GM20000 (cell line): ENCODE data around the gene IGLL5.
"Not testable (repeated sequence)": the region's sequence is repeated elsewhere in the genome, so short reads cannot be mapped to it uniquely, and the experiment has no call there.

Experiments used
- DNase-seq: peaks from one replicate; pipeline ENCODE4 v3.0.0; 2012; ENCODE audit warnings: low spot score
- TF ChIP-seq, protein P1 (sequence below): IDR thresholded peaks from 2 replicates; pipeline ENCODE4 v1.5.1; 2012; ENCODE audit warnings: mild to moderate bottlenecking, control low read depth; ENCODE audit errors: extremely low read depth, missing control alignments

Gene IGLL5

GRCh38 chr22:22894740-22895731 lies 7.4 kb downstream of the IGLL5 start:
- TF ChIP-seq, protein P1, sequence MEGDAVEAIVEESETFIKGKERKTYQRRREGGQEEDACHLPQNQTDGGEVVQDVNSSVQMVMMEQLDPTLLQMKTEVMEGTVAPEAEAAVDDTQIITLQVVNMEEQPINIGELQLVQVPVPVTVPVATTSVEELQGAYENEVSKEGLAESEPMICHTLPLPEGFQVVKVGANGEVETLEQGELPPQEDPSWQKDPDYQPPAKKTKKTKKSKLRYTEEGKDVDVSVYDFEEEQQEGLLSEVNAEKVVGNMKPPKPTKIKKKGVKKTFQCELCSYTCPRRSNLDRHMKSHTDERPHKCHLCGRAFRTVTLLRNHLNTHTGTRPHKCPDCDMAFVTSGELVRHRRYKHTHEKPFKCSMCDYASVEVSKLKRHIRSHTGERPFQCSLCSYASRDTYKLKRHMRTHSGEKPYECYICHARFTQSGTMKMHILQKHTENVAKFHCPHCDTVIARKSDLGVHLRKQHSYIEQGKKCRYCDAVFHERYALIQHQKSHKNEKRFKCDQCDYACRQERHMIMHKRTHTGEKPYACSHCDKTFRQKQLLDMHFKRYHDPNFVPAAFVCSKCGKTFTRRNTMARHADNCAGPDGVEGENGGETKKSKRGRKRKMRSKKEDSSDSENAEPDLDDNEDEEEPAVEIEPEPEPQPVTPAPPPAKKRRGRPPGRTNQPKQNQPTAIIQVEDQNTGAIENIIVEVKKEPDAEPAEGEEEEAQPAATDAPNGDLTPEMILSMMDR = no peak
- no peak for DNase-seq

DNA sequence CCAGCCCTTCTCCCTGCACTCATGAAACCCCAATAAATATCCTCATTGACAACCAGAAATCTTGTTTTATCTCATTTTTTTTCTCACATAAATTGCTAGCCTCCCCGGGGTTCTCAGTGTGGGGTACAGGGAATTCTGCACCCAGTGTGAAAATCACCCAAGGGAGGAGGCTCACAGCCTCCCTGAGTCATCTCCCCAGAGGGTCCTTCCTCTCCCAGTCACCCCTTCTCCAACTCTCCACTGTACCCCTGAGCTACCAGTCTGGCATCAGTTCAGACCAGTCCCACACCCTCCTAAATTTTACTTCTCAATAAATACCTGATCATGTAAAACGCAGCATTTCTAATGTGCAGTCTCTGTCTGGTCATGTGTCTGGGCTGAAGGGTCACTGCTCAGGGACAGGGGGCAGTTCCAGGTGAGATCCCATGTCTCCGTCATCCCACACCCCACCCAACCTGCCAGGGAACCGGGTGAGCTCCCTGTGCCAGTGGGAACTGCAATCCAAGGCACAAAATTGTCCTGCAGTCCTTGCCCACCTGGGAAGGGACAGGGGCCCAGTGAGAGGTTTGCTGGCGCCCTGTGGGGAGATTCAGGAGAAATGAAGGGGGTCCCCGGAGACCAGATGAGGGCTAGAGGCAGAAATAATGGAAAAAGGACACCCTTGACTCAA lies 8.3 kb downstream of the IGLL5 start:
- TF ChIP-seq, protein P1 = no peak
- DNase-seq = no peak

GRCh38 chr22:22896601-22897000 lies 9.0 kb downstream of the IGLL5 start:
- TF ChIP-seq, protein P1 = no peak
- no peak for DNase-seq

DNA sequence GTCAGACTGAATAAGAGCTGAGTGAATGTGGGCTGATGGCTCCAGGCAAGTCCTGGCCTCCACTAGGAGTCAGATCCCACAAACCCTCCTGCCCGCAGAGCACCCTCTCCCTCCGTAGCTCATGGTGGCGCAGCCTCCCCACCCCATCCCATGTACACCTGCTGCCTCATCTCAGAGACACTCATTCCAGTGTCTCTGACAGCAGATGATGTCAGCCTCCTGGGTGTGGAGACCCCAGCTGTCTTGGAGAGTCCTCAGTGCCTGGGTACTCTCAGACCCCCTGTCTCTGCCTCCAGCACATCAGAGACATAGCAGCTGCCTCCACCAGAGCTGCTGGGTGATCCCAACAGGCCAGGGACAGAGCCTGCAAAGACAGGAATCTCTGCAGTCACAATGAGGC lies 9.5 kb downstream of the IGLL5 start:
- no peak for DNase-seq
- TF ChIP-seq, protein P1 = no peak

DNA sequence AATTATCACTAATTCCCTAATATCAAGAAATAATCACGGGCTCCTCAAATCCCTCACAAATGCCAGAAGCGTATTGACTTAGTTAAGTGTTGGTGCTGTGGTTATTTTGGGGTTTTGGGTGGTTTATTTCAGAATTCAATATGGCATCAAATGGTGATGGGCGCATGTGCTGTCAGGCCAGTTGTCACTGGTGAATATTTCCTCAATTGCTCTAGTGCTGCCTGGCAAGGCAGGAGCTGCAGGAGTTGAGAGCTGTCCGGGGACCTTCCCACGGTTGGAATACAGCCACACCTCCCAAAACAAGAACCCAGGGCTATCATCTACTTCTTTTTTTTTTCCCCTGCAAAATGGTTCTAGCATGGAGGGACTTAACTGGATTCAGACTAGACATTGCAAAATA lies 10.3 kb downstream of the IGLL5 start:
- DNase-seq = no peak
- TF ChIP-seq, protein P1 = no peak

DNA sequence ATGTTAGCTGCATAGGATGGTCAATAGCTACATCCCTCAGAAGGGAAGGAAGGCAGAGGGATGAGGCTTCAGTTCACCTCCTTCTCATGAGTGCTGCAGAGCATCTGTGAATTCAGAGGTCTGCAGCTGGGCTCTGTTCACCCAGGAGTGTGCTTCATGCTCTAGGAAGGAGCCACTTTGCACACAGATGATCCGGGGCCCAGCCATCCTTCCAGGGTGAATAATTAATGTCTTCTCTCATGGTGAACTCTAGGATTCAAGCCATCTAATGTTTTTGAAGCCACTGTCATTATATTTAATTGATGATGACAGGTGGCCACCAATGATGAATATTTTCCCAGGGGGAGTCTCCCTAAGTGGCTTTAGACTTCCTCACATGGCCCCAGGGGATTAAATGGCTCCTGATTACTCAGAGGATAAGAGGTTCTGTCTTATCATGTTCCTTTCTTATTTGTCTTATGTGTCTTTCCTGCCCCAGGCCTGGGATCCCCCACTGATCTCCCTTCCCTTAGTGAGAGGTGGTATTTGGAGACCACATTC lies 10.9 kb downstream of the IGLL5 start:
- DNase-seq = not testable (repeated sequence)

GRCh38 chr22:22899342-22900080 lies 11.9 kb downstream of the IGLL5 start:
- not testable (repeated sequence) for DNase-seq

GRCh38 chr22:22900527-22901205 lies 13.1 kb downstream of the IGLL5 start:
- not testable (repeated sequence) for DNase-seq
